Mesodermal cell (in vitro differentiated cells): Measurements from ENCODE around the gene DLG2.

ENCODE experiments used
- H3K27ac ChIP-seq: 2 replicates; pipeline ENCODE4 v1.7.0; 2013; ENCODE audit warnings: mild to moderate bottlenecking, low read depth, low read length, moderate library complexity; ENCODE audit not compliant: severe bottlenecking
- H3K36me3 ChIP-seq: 2 replicates; pipeline ENCODE4 v1.7.1; 2013; ENCODE audit warnings: mild to moderate bottlenecking, low read length, moderate library complexity; ENCODE audit not compliant: control insufficient read depth, insufficient read depth
- H3K4me1 ChIP-seq: one replicate; pipeline ENCODE4 v1.7.1; 2013; ENCODE audit warnings: mild to moderate bottlenecking, low read length; ENCODE audit not compliant: insufficient read depth, control insufficient read depth, poor library complexity, severe bottlenecking
- H3K4me3 ChIP-seq: 2 replicates; pipeline ENCODE4 v1.7.0; 2013; ENCODE audit warnings: low read length, control low read depth, mild to moderate bottlenecking; ENCODE audit not compliant: insufficient read depth, poor library complexity, severe bottlenecking; ENCODE audit errors: extremely low read depth
- H3K9me3 ChIP-seq: 2 replicates; pipeline ENCODE4 v1.7.1; 2013; ENCODE audit warnings: mild to moderate bottlenecking, low read length, moderate library complexity; ENCODE audit not compliant: control insufficient read depth
- WGBS, 2 experiments: methylation state at CpG; one replicate each; pipeline ENCODE4 v1.1.5; 2013; ENCODE audit warnings: missing lambda C conversion rate in 2 of 2; ENCODE audit not compliant: insufficient coverage in 2 of 2; 5-methylcytosine and 5-hydroxymethylcytosine counted together

DLG2 gene

DNA sequence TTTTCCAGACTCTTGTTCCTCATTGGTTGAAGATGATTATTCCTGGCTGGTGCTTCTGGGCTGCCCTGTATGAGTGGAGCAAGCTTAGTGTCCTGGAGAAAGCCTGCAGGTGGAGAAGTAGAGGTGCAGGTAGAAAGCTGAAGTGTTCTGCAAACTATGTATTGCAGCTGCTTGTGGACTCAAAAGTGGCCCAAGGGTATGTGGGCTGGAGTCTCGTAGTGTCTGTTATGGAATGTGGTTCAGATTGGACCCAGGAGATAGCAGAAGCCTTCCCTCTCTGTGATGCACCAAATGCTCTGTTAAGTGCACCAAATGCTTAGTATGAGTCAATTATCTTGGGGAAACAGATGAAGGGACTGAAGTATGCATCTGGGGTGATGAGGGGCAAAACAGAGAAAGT, 2218.2 kb downstream of the DLG2 start:
- WGBS, 2 experiments = 60% methylated on average over 1 of the region's 1 CpG; no CpG with 5 or more reads in 1 of the 2 experiments

More for the DNA sequence above, 2218.2 kb downstream of the DLG2 start:
- Histone ChIP-seq H3K9me3 (no peaks in the 10 kb centered on the region), H3K4me1 (peaks cover 7% of the 10 kb centered on the region), H3K27ac (no peak overlapping the region), H3K4me3 (no peak overlapping the region), H3K36me3 (no peaks in the 10 kb centered on the region)
